ENCODE data around the gene MUC6. TPM values are rescaled to one million over a fixed set of nuclear protein-coding genes. Genes with fewer than 3 reads are reported as not detected.
A peak's percentile ranks its signal among the peaks of the same experiment; 100 is the strongest.

Gene MUC6
- total RNA-seq, 1 experiment from 2014 or later = not detected

GRCh38 chr11:977830-978720 lies 58.4 kb downstream of the MUC6 start:
- H3K4me2 ChIP-seq (ENCODE audit: insufficient read depth, insufficient read length, low read length) = no peak overlapping the region
- no peaks in the 10 kb centered on the region for H3K27me3 Mint-ChIP-seq (ENCODE audit: low read depth)
- H2BK5ac ChIP-seq (ENCODE audit: insufficient read length, low read length) = no peak overlapping the region
- no peak overlapping the region for H2BK120ac ChIP-seq (ENCODE audit: low read depth, low read length, poor library complexity, severe bottlenecking)
- H4K8ac ChIP-seq (replicated peaks; ENCODE audit: insufficient read length, low read depth, low read length) = no peak overlapping the region
- no peaks in the 10 kb centered on the region for H3K9me3 Mint-ChIP-seq
- no peak overlapping the region for H2AK5ac ChIP-seq (ENCODE audit: insufficient read length, low read length)
- peak overlapping the region; percentile 27 to 84 (median 76); a peak in 4 of 7 replicates for H3K27ac Mint-ChIP-seq
- no peaks in the 10 kb centered on the region for H3K23me2 ChIP-seq (ENCODE audit: insufficient read length, low read depth, low read length, poor library complexity, severe bottlenecking)
- no peak overlapping the region for H4K91ac ChIP-seq (ENCODE audit: insufficient read length, low read depth, low read length)
- no peak overlapping the region for H3T11ph ChIP-seq (ENCODE audit: low read length)
- no peaks in the 10 kb centered on the region for H3K27me3 ChIP-seq (ENCODE audit: insufficient read depth, low read length)
- no peak overlapping the region for H3K27ac ChIP-seq (ENCODE audit: insufficient read length, low read depth, low read length)
- no peak overlapping the region for H3K4me3 Mint-ChIP-seq
- no peak overlapping the region for H3K56ac ChIP-seq (ENCODE audit: insufficient read length, low read depth, low read length)
- no peaks in the 10 kb centered on the region for H3K9me3 ChIP-seq (ENCODE audit: control insufficient read depth, low read depth, low read length)
- H3K4ac ChIP-seq (ENCODE audit: low read depth, low read length) = no peak overlapping the region
- H3K36me3 Mint-ChIP-seq (ENCODE audit: insufficient read depth in 1 of 3, low read depth in 3 of 3) = peaks cover 13 to 70% (median 61%) of the 10 kb centered on the region in 3 experiments; a peak in 6 of 7 replicates
- H3K4me1 ChIP-seq (ENCODE audit: insufficient read depth, low read length) = no peaks in the 10 kb centered on the region
- H2BK12ac ChIP-seq (ENCODE audit: insufficient read length, low read depth, low read length) = no peak overlapping the region
- TF ChIP-seq, protein P1, sequence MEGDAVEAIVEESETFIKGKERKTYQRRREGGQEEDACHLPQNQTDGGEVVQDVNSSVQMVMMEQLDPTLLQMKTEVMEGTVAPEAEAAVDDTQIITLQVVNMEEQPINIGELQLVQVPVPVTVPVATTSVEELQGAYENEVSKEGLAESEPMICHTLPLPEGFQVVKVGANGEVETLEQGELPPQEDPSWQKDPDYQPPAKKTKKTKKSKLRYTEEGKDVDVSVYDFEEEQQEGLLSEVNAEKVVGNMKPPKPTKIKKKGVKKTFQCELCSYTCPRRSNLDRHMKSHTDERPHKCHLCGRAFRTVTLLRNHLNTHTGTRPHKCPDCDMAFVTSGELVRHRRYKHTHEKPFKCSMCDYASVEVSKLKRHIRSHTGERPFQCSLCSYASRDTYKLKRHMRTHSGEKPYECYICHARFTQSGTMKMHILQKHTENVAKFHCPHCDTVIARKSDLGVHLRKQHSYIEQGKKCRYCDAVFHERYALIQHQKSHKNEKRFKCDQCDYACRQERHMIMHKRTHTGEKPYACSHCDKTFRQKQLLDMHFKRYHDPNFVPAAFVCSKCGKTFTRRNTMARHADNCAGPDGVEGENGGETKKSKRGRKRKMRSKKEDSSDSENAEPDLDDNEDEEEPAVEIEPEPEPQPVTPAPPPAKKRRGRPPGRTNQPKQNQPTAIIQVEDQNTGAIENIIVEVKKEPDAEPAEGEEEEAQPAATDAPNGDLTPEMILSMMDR (conservative IDR thresholded peaks at IDR 0.05) = no peak
- no peak overlapping the region for H4K5ac ChIP-seq (ENCODE audit: insufficient read length, low read depth, low read length)
- no peak overlapping the region for H2BK15ac ChIP-seq (ENCODE audit: low read depth, low read length)
- WGBS (ENCODE audit: extremely low coverage, insufficient read length, low lambda C conversion rate) = no CpG with 5 or more reads among the region's 28 CpGs
- H3K4me1 Mint-ChIP-seq = peaks cover 14 to 16% of the 10 kb centered on the region in 2 experiments
- H4K20me1 ChIP-seq (ENCODE audit: control insufficient read depth, insufficient read depth, insufficient read length) = no peaks in the 10 kb centered on the region
- no peaks in the 10 kb centered on the region for H3K79me2 ChIP-seq (ENCODE audit: insufficient read depth, low read length)
- no peak overlapping the region for H3K14ac ChIP-seq (ENCODE audit: insufficient read depth, low read length)
- H3K18ac ChIP-seq (ENCODE audit: insufficient read length, low read depth, low read length) = no peak overlapping the region
- H3K79me1 ChIP-seq (ENCODE audit: insufficient read depth, low read depth, low read length, poor library complexity, severe bottlenecking) = peaks cover 2% of the 10 kb centered on the region
- H3K9ac ChIP-seq (ENCODE audit: extremely low read depth, insufficient read length, low read length) = no peak overlapping the region
- H2AFZ ChIP-seq (ENCODE audit: low read length) = no peak overlapping the region
- no peak for DNase-seq
- H2BK20ac ChIP-seq (ENCODE audit: low read depth, low read length, poor library complexity, severe bottlenecking) = no peak overlapping the region
- no peak overlapping the region for H3K23ac ChIP-seq (ENCODE audit: insufficient read length, low read depth, low read length)

Measured in H9 (cell line).